HG03469 (cell line): ENCODE measurements around the gene EPHB1.
"Not testable (repeated sequence)": the region's sequence is repeated elsewhere in the genome, so short reads cannot be mapped to it uniquely, and the experiment has no call there.

Experiments used
- ATAC-seq: cut with Tn5 transposase; IDR thresholded peaks from one replicate; pipeline ENCODE4 v1.9.1; 2021; ENCODE audit warnings: mild to moderate bottlenecking, moderate library complexity, moderate number of reproducible peaks; ENCODE audit not compliant: unreplicated experiment

Gene EPHB1

GRCh38 chr3:134991472-134992010 is 196.5 kb downstream of the EPHB1 start:
- no peak for ATAC-seq

GRCh38 chr3:134992180-134992579 is 197.1 kb downstream of the EPHB1 start:
- ATAC-seq: no peak

GRCh38 chr3:134992586-134992985 is 197.5 kb downstream of the EPHB1 start:
- ATAC-seq: no peak

- ATAC-seq: no peak
Observed at GRCh38 chr3:134993011-134993410, 198.0 kb downstream of the EPHB1 start.

GRCh38 chr3:134998158-134998557 is 203.1 kb downstream of the EPHB1 start:
- ATAC-seq: no peak

GRCh38 chr3:134998855-134999254 is 203.8 kb downstream of the EPHB1 start:
- no peak for ATAC-seq

GRCh38 chr3:135000465-135000864 is 205.4 kb downstream of the EPHB1 start:
- ATAC-seq: no peak

- not testable (repeated sequence) for ATAC-seq
Observed at GRCh38 chr3:135005616-135006015, 210.6 kb downstream of the EPHB1 start.

GRCh38 chr3:135007607-135008006 is 212.5 kb downstream of the EPHB1 start:
- ATAC-seq: no peak

- ATAC-seq: no peak
Observed at GRCh38 chr3:135008326-135008725, 213.3 kb downstream of the EPHB1 start.

GRCh38 chr3:135009014-135009413 is 214.0 kb downstream of the EPHB1 start:
- no peak for ATAC-seq

- ATAC-seq: no peak
Observed at GRCh38 chr3:135012101-135012500, 217.0 kb downstream of the EPHB1 start.

- no peak for ATAC-seq
Observed at GRCh38 chr3:135013206-135013605, 218.1 kb downstream of the EPHB1 start.

GRCh38 chr3:135014566-135014965 is 219.5 kb downstream of the EPHB1 start:
- ATAC-seq: no peak

- no peak for ATAC-seq
Observed at GRCh38 chr3:135017003-135017893, 222.2 kb downstream of the EPHB1 start.

- ATAC-seq: peak; percentile 67
Observed at GRCh38 chr3:135018149-135018923, 223.3 kb downstream of the EPHB1 start.

GRCh38 chr3:135020181-135020580 is 225.1 kb downstream of the EPHB1 start:
- no peak for ATAC-seq

- ATAC-seq: no peak
Observed at GRCh38 chr3:135023996-135024658, 229.1 kb downstream of the EPHB1 start.

- not testable (repeated sequence) for ATAC-seq
Observed at GRCh38 chr3:135030768-135031615, 235.9 kb downstream of the EPHB1 start.

- ATAC-seq: no peak
Observed at GRCh38 chr3:135033737-135034136, 238.7 kb downstream of the EPHB1 start.
